HG03066 (cell line): ENCODE data around the gene IL32.
A peak's percentile ranks its signal among the peaks of the same experiment; 100 is the strongest.

Experiments
- ATAC-seq: cut with Tn5 transposase; IDR thresholded peaks from one replicate; pipeline ENCODE4 v1.9.1; 2021; ENCODE audit warnings: low read depth; ENCODE audit not compliant: unreplicated experiment

Gene IL32

GRCh38 chr16:3065069-3065741, at the start of gene IL32:
Gene IL32 (plus strand): TSS chr16:3065640. CDS start chr16:3065812, 172 bp downstream.
- ATAC-seq = no peak

DNA sequence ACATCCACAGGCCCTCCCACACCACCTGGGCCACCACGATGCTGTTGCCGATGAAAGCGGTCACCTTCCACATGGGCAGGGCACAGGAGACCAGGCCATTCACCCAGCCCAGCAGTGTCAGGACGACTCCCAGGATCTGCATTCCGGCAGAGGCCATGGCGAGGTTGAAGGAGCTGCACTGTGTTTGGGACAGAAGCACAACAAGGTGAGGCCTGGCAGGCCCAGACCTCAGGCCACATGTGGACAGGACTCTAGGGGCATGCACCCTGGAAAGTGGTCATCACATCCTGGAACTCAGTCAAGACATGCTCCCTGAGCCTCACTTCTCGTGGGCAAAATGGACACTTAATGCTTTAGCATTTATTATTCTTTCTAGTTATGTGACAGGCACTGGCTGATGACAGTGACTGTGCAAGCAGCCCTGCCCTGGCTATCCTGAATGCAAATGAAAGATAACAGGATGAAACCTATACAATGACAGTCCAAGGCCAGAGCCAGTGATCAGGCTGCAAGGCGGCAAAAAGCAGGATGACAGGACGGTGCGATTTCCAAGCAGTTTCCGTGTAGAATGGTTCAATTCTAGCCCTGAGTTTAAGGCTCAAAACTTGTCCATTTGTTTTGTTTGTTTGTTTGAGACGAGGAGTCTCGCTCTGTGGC, 49.4 kb upstream of the IL32 start:
- no peak for ATAC-seq

- no peak for ATAC-seq
Observed at GRCh38 chr16:3017344-3017743, 48.1 kb upstream of the IL32 start.

- ATAC-seq = no peak
Observed at GRCh38 chr16:3017794-3018506, 47.5 kb upstream of the IL32 start, which contains the start of gene CLDN6. Gene CLDN6 (minus strand): TSS chr16:3018183. CDS start chr16:3016021, 2,162 bp downstream.

- no peak for ATAC-seq
Observed at GRCh38 chr16:3019594-3020246, 45.7 kb upstream of the IL32 start.

DNA sequence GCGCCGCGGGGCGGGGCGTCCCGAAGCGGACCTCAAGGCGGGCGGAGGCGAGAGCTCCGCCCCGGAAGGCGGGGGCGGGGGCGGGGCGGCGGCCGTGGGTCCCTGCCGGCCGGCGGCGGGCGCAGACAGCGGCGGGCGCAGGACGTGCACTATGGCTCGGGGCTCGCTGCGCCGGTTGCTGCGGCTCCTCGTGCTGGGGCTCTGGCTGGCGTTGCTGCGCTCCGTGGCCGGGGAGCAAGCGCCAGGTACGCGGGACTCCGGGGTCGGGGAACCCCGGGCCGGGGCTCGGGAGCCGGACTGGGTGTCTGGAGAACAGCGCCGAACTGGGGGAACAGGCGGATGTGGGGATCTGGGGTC, 45.2 kb upstream of the IL32 start, which contains the start of gene TNFRSF12A:
Gene TNFRSF12A, plus strand, starts transcription at position 122 of the 357 bp plus-strand sequence. Its CDS starts 30 bp downstream, at position 152.
- no peak for ATAC-seq

- no peak for ATAC-seq
Observed at GRCh38 chr16:3020604-3021448, 44.6 kb upstream of the IL32 start.

- no peak for ATAC-seq
Observed at GRCh38 chr16:3021449-3022207, 43.8 kb upstream of the IL32 start.

- ATAC-seq = no peak
Observed at GRCh38 chr16:3022208-3022683, 43.2 kb upstream of the IL32 start.

- no peak for ATAC-seq
Observed at GRCh38 chr16:3022684-3023414, 42.6 kb upstream of the IL32 start.

DNA sequence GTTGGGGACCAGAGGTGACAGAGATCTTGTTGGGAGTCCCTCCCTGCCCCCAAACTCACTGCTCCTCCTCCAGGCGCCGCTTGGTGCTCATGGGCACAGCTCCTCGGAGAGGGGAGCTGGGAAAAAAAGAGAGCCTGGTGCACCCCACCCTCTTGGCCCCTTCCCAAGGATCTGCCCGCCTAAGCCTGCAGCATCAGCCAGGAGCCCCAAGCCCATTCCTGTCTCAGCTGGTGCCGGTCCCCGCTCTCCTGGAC, 42.1 kb upstream of the IL32 start:
- no peak for ATAC-seq

- ATAC-seq = peak; percentile 70
Observed at GRCh38 chr16:3023669-3024478, 41.6 kb upstream of the IL32 start, which contains the start of the genes HCFC1R1 and THOC6. Gene HCFC1R1 (minus strand): TSS chr16:3023942. CDS start chr16:3023941, 1 bp downstream. Gene THOC6 (plus strand): TSS chr16:3024035. CDS start chr16:3024327, 292 bp downstream.

DNA sequence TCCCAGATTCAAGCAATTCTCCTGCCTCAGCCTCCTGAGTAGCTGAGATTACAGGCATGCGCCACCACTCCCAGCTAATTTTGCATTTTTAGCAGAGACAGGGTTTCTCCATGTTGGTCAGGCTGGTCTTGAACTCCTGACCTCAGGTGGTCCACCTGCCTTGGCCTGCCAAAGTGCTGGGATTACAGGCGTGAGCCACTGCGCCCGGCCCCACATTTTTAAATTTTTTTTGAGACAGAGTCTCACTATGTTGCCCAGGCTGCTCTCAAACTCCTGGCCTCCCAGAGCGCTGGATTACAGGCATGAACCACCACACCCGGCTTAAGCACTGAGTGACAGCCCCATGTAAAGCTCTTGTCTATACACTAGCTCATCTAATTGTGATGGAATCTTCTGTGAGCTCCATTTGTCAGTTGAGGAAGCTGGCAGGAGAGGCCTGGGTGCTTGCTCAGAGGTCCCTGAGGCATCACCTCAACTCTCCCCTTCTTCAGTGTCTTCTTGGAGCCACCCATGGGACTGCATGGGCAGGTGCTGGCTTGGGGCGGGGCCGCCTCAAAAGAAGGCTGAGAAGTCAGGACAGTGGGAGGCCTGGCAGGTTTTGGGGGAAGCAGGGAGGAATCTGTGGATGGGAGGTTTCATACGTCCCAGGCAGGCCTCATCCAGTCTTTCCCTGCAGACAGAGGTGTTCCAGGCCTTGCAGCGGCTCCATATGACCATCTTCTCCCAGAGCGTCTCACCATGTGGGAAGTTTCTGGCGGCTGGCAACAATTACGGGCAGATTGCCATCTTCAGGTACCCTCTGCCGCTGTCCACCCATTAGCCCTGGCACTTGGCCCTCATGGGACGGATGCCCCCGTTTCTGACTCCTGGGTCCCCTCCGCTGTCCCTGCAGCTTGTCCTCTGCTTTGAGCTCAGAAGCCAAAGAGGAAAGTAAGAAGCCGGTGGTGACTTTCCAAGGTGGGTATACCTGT, 40.1 kb upstream of the IL32 start:
- no peak for ATAC-seq

DNA sequence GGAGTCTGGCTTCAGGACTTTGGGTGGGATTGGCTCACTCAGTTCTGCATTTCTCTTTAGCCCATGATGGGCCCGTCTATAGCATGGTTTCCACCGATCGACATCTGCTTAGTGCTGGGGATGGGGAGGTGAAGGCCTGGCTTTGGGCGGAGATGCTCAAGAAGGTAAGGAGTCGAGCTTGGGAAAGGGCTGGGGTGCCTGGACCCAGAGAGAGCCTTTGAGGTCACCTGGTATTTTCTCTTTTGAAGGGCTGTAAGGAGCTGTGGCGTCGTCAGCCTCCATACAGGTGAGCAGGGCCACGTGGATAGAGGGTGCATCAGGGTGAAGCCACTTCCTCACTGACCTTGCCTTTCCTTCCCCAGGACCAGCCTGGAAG, 39.4 kb upstream of the IL32 start:
- no peak for ATAC-seq

GRCh38 chr16:3026609-3027488, 38.6 kb upstream of the IL32 start:
- ATAC-seq = no peak

DNA sequence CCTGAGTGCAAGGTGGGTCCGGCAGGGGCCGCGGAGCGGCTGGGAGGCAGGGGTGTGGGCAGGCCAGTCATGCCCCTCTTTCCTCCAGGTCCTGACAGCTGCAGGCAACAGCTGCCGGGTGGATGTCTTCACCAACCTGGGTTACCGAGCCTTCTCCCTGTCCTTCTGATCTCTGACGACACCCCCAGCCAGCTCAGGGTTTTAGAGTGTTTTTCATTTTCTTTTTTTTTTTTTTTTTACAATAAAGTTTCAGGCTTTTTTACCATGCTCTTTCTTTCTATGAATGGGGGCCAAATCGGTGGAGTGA, 38.0 kb upstream of the IL32 start:
- no peak for ATAC-seq
